T-helper 2 cell treated with Interferon-gamma antibody and Interleukin-4, amounts not matched to agents 100 ng/mL and 5 ng/mL, for 36 hours (primary cell): ENCODE measurements around the gene TENT4B. TPM values are rescaled to one million over a fixed set of nuclear protein-coding genes. Genes with fewer than 3 reads are reported as not detected.
"Not testable (repeated sequence)": the region's sequence is repeated elsewhere in the genome, so short reads cannot be mapped to it uniquely, and the experiment has no call there.

Experiments
- intact Hi-C: fragments of 100-400 bp; cut with micrococcal nuclease; formaldehyde crosslinking; loops from one replicate; pipeline ENCODE4 v1.15.1; 2023
- total RNA-seq: library from RNA; stranded (reverse); gene quantifications from 2 replicates; pipeline ENCODE4 v1.2.3, GENCODE V29; 2022

TENT4B gene
- 16.3 and 17.2 TPM in 2 replicates for total RNA-seq

DNA sequence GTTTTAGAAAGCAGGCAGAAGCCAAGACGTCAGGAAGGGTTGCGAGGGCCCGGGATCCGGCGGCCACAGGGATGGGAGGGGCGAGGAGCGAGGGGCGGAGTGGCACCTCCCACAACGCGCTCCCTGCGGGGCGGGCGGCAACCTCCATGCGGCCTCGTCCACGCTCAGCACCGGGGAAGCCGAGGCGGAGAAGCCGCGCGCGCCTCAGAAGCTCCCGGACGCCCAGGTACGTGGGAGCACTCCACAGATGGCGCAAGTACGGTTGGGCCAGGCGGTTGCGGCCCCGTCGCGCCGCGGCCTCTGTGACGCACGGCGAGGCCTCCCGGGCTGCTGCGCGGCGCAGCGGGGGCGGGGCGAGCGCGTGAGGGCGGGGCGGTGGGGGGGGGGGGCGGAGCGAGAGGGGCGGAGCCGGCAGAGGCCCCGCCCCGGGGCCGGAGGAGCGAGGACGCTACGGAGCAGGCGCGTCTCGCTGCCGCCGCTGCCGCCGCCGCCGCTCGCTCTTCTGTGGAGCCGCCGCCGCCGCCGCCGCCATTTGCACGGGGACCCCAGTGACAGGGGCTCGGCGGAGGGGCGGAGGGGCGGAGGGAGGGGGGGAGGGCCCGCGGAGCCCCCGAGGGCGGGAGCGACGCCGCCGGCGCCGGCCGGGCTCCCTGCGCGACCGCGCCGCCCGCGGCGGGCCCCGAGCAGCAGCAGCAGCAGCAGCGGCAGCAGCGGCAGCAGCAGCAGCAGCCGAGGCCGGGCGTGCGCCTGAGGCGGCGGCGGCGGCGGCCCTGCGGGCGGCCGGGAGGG, at the start of gene TENT4B:
TENT4B (plus strand) TSS at position 500 of the 789 bp plus-strand sequence. CDS start 316 bp downstream, outside the sequence.
- intact Hi-C loops, result loop anchor here (1.0 to 5.0 kb wide), 8 partner anchors 14 to 588 kb away; partner anchors contain the start of genes ADCY7, CNEP1R1, HEATR3 and NKD1

DNA sequence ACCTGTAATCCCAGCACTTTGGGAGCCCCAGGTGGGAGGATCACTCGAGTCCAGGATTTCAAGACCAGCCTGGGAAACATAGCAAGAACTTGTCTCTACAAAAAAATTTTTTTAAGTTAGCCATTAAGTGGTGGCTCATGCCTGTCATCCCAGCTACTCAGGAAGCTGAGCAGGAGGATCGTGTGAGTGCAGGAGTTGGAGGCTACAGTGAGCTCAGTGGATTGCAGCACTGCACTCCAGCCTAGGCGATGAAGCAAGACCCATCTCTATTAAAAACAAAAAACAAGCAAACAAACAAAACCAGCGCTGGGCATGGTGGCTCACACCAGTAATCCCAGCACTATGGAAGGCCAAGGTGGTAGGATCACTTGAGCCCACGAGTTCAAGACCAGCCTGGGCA, 49.3 kb upstream of the TENT4B start:
- intact Hi-C loops, result loop anchor here (2.0 kb wide), 1 partner anchor 49 kb away; the partner anchor contains the start of gene TENT4B

GRCh38 chr16:50114357-50115129, 38.6 kb upstream of the TENT4B start:
- intact Hi-C loops, result no loop called here

DNA sequence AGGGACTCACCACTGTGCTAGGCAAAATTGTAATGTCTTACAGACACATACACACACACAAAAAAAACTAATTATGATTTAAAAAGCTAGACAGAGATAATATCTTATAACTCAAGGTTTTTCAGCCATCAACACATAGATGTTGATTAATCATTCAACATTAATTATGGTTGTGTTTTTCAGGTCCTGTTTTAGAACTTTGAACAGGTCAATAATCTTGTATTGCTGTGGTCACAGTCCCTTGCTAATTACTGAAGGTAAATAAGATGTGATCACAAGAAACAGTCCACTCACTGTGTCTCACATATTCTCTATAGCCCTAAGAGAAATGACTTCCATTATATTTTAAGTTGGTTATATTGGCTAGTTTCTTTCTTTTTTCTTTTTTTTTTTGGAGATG, 32.4 kb upstream of the TENT4B start:
- intact Hi-C loops, result no loop called here

- intact Hi-C loops, result no loop called here
Measured at GRCh38 chr16:50121278-50121677, 31.8 kb upstream of the TENT4B start.

DNA sequence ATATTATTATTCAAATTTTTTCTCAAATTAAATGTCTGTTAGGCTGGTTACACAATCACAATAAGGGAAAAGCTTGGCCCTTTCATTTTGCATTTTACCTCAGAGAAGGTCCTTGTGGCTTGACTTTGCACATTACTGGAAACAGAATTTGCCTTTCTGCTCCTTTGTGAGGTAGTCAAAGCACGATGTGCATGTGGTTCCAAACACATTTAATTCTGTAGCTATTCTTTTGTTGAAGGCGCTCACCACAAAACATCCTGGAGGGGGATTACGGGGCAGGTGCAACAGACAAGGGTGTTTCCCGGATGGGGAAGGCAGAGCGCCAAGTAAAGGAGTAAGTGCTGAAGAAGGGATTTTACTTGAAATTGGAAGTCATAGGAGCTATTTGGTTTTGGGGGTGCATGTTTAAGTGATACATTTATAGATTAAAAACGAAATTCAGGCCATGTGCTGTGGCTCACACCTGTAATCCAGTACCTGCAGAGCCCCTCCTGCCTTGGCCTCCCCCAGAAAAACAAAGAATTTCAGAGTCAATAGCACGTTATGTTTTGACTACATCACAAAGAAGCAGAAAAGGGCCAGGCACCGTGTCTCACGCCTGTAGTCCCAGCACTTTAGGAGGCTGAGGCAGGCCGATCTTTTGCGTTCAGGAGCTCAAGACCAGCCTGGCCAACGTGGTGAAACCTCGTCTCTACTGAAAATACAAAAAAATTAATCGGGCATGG, 31.2 kb upstream of the TENT4B start:
- intact Hi-C loops, result no loop called here

DNA sequence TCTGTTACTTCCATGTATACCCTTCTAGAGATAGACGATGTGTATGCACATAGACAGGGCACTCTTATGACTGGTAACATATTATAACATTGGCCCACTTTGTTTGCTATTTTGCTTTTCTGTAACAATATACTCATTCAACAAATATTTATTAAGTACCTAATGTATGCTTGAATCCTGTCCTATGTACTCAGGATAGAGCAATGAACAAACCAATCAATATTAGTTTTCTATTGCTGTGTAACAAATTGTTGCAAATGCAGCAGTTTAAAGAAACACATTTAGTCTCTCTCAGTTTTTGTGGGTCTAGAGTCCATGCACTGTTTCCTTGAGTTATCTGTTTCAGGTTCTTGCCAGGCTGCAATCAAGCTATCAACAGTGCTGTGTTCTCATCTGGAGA, 29.7 kb upstream of the TENT4B start:
- intact Hi-C loops, result no loop called here

DNA sequence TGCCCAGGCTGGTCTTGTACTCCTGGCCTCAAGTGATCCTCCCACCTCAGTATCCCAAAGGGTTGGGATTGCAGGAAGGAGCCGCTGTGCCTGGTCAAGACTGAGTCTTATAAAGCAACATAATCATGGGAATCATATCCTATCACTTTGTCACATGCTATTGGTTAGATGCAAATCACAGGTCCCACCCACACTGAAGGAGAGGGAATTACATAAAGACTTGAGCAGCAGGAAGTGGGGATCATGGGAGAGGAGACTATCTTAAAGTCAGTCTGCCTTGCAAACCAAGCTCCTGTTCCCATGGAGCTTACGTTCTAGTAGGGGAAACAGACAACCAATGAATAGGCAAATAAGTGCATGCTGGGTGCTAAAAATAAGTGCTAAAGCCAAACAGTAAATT, 28.3 kb upstream of the TENT4B start:
- intact Hi-C loops, result no loop called here

DNA sequence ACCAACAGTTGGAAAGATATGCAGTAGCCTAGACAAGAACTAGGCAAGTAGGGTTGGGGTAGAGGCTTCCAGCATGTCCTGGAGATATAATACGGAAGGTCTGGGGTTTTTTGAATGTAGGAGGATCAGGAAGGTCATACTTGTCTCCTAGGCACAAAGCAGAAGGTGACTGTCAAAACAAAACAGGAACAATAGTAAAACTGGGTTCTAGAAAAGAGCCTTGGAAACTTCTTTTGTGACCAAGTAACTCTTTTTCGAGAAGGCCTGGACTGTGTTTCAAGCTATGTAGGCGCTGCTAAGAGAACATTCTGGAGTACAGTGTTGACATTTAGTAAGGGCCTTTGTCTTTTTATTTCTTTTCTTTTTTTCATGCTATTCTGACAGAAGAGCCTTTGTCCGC, 26.9 kb upstream of the TENT4B start:
- intact Hi-C loops, result no loop called here

GRCh38 chr16:50132571-50132970, 20.5 kb upstream of the TENT4B start:
- intact Hi-C loops, result not testable (repeated sequence)

DNA sequence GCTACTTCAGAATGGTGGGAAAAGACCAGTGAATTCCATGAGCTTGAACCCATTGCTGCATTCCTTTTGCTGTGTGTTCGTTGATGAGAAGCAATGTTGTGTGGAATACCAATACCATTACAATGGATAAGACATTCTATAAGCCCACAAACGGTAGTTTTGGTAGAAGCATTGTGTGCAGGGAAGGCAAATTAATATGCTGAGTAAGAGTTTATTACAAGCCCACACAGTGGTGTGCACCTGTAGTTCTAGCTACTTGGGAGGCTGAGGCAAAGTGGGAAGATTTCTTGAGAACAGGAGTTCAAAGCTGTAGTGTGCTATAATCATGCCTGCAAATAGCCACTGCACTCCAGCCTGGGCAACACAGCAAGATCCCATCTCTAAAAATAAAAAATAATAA, 19.9 kb upstream of the TENT4B start:
- intact Hi-C loops, result no loop called here

GRCh38 chr16:50136399-50136798, 16.7 kb upstream of the TENT4B start:
- intact Hi-C loops, result no loop called here

DNA sequence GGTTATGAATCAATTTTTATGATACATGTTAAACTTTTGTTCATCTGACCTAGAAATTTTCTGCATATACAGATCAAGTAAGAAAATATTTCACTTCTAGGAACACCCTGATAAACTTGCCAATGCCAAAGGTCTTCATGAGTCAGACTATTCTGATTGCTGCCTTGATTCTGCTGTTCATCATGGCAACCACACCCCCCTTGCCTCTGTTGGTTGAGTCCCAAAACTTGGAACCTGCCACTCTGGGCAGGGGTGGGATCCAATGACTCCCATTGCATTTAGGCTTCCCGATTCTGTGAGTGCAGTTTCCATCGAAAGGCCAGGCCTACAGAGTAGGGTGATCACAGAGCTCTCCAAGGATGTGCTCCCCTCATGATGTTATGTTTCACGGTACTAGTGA, 15.8 kb upstream of the TENT4B start:
- intact Hi-C loops, result no loop called here

- intact Hi-C loops, result no loop called here
Measured at GRCh38 chr16:50139580-50139979, 13.5 kb upstream of the TENT4B start.

DNA sequence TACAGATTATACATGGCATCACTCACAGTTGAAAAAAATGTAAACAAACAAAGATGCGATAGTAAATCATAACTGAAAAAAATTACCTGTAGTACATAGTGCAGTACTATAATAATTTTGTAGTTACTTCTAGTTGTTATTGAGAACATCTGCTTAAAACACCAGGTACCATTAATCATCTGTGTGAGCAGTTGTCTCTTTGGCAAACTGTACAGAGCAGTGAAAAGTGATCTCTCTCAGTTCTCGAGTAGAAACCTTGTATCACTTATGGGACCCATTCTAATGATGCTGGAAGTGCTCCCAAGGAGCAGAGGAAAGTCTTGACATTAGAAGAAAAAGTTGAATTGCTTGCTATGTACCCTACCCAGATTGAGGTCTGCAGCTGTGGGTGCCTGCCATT, 8.9 kb upstream of the TENT4B start:
- intact Hi-C loops, result no loop called here

DNA sequence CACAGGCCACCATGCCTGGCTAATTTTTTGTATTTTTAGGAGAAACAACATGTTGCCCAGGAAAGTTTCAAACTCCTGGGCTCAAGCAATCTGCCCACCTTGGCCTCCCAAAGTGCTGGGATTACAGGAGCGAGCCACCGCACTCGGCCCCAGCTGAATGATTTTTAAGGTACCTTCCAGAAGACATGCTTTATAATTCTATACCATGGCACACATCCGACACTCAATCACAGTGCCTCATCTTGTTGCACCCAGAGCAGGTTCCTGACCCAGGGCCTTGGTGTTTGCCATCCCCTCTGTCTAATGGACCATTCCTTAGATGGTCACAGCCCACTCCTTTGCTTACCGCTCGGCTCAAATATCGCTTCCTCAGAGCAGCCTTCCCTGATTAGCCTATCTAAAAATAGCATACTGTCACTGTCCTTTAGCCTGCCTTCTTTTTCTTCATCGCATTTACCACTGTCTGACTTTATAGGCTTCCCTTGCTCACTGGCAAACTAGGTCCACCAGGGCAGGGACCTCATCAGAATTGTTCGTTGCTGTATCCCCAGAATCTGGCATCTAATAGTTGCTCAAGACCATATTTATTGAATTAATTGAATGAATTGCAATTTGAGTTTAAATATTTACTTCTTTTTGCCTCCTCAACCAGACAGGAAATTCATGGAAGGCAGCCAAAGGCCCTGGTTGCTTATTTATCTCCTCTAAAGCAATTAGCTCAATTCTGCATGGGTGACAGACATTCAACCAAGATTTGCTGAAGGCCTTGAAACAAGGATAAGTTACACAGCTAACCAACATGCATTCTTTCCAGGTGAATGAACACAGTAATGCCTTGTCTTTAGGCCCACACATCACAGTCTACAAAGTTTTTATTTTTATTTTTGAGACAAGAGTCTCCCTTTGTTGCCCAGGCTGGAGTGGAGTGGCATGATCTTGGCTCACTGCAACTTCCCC, 6.3 kb upstream of the TENT4B start:
- intact Hi-C loops, result no loop called here

DNA sequence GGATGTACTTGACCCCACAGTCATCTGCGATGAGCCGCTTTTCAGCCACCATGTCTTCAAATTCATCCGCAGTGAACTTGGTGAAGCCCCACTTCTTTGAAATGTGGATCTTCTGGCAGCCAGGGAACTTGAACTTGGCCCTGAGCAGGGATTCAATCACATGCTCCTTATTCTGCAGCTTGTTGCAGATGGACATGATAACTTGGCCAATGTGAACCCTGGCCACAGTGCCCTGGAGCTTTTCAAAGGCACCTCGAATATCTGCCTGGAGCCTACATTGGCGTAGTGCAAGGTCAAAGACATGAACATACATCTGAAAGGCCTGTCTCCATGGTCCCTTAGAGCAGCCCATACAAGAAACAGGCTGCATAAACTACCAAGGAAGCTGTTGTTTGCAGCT, 1.8 kb upstream of the TENT4B start:
- intact Hi-C loops, result loop anchor here (5.0 kb wide), 2 partner anchors 294 to 396 kb away; partner anchors contain the start of genes NKD1 and ZNF423

DNA sequence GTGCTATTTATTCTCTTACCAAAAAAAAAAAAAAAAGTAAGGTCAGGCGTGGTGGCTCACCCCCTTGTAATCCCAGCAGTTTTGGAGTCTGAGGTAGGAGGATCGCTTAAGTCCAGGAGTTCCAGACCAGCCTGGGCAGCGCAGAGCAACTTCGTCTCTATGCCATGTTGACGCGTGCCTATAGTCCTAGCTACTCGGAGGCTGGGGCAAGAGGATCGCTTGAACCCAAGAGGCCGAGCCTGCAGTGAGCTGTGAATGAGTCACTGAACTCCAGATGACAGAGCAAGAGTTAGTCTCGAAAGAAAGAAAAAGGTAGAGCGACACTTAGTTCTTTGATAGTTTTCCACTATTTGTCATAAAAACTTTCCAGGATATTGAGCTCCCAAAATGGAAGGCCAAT, 1.4 kb upstream of the TENT4B start:
- intact Hi-C loops, result loop anchor here (1.0 to 5.0 kb wide), 8 partner anchors 15 to 590 kb away; partner anchors contain the start of genes ADCY7, CNEP1R1, HEATR3 and NKD1

DNA sequence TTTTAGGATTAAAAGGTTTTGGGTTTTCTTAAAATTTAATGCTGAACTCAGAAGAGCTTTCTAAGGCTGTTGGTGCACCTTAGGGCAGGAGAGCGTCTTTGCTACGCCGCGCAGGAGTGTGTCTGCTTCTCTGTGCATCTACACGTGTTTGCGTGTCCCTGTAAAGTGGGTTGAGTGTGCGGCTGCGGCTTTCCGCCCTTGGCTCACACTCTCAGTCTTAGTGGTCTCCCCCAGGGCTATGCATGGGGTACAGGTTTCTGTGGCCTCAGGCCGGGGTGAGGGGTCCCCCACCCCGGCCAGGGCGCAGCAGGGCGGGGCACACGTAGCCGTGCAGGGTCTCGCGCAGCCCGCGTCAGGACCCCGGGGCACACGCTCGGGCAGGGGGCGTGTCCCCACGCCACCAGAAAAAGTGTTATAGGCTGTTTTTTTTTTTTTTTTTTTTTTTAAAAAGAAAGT, 727 bp upstream of the TENT4B start:
- intact Hi-C loops, result loop anchor here (1.0 to 5.0 kb wide), 8 partner anchors 14 to 589 kb away; partner anchors contain the start of genes ADCY7, CNEP1R1, HEATR3 and NKD1
